Measurements from ENCODE around the gene MTMR4. TPM values are rescaled to one million over a fixed set of nuclear protein-coding genes. Genes with fewer than 3 reads are reported as not detected.

Gene MTMR4
- total RNA-seq, 1 donor = 44.9 TPM

DNA sequence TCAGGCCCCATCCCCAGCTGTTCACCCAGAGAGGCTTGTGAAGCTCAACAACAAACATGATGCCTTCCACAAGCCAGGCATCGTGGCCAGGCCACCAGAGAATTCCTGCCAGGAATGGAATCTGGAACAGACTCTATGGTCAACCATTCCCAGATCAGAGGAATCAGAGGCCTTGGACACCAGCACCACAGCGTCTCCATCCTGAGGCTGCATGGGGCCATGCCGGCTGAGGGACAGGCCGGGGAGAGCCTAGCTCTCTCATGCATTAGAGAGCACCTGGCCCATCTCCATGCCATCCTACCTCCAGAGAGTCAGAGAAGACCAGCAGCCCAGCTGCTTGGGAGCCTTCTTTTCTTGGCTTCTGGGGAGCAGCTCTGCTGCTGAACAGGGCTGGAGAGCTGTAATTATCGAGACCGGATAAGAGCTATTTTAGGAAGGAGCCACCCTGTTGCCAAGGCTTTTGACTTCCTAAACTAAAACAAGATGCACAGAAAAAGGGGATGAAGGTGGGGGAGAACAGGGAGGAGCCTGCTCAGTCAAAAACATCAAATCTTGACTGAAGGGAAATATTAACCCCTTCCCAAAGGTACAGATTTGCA, 24.5 kb upstream of the MTMR4 start:
- no peak overlapping the region for H3K4me3 ChIP-seq (ENCODE audit: low read depth, low read length)
- DNase-seq (ENCODE audit: low read depth) = no peak
- TF ChIP-seq, protein P1, sequence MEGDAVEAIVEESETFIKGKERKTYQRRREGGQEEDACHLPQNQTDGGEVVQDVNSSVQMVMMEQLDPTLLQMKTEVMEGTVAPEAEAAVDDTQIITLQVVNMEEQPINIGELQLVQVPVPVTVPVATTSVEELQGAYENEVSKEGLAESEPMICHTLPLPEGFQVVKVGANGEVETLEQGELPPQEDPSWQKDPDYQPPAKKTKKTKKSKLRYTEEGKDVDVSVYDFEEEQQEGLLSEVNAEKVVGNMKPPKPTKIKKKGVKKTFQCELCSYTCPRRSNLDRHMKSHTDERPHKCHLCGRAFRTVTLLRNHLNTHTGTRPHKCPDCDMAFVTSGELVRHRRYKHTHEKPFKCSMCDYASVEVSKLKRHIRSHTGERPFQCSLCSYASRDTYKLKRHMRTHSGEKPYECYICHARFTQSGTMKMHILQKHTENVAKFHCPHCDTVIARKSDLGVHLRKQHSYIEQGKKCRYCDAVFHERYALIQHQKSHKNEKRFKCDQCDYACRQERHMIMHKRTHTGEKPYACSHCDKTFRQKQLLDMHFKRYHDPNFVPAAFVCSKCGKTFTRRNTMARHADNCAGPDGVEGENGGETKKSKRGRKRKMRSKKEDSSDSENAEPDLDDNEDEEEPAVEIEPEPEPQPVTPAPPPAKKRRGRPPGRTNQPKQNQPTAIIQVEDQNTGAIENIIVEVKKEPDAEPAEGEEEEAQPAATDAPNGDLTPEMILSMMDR (IDR thresholded peaks at IDR 0.05; ENCODE audit: insufficient read depth, low read depth, low read length) = no peak

DNA sequence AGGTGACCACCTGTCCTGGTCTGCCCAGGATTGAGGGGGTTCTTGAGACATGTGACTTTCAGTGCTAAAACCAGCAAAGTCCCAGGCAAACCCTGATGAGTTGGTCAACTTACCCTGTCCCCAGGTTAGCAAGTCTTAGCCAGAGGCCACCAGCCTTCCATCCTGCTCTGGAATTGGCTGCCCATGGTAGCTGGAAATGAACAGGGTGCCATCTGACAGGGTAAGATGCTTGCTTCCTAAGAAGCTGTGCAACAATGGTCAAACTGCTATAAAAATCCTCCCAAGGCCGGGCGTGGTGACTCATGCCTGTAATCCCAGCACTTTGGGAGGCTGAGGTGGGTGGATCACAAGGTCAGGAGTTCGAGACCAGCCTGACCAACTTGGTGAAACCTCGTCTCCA, 22.8 kb upstream of the MTMR4 start:
- TF ChIP-seq, protein P1 (IDR thresholded peaks at IDR 0.05; ENCODE audit: insufficient read depth, low read depth, low read length) = no peak
- H3K4me3 ChIP-seq (ENCODE audit: low read depth, low read length) = no peak overlapping the region
- DNase-seq (ENCODE audit: low read depth) = no peak

DNA sequence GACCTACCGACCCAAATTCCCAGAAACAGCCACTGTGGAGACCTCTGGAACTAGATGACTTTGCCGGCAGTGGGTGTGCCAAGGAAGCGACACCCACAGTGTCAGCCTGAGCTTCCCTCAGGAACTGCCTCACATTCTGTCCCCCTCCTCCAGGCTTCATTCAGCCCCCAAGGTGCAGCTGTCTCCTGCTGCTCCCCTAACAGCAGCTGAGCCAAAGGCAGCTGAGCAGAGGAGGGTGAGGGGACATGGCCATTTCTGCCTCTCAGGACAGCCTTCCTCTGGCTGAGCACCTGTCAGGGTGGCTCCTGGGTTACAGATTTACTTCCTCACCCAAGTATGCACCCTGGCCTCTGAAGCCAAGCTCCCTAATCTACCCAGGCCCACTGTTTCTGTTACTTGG, 22.1 kb upstream of the MTMR4 start:
- TF ChIP-seq, protein P1 (IDR thresholded peaks at IDR 0.05; ENCODE audit: insufficient read depth, low read depth, low read length) = no peak
- no peak for DNase-seq (ENCODE audit: low read depth)
- H3K4me3 ChIP-seq (ENCODE audit: low read depth, low read length) = no peak overlapping the region

DNA sequence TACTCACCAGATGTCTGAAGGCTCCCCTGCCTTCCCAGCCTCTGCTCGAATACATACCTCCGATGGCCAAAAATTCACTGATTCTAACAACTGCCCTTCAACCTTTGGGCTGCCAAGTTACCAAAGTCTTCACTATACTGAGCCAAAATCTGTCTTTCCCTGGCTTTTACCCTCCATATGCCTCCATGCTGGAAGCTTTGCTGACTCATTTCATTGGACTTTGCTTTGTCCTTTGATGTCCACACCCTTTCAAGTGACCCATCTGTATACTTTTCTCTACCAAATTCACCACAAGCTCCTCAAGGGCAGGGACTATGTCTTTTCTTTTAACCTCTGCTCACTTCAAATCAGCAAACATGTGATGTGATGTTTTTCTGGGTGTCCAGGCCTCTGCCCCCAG, 21.0 kb upstream of the MTMR4 start:
- DNase-seq (ENCODE audit: low read depth) = no peak
- TF ChIP-seq, protein P1 (IDR thresholded peaks at IDR 0.05; ENCODE audit: insufficient read depth, low read depth, low read length) = no peak
- H3K4me3 ChIP-seq (ENCODE audit: low read depth, low read length) = no peak overlapping the region

DNA sequence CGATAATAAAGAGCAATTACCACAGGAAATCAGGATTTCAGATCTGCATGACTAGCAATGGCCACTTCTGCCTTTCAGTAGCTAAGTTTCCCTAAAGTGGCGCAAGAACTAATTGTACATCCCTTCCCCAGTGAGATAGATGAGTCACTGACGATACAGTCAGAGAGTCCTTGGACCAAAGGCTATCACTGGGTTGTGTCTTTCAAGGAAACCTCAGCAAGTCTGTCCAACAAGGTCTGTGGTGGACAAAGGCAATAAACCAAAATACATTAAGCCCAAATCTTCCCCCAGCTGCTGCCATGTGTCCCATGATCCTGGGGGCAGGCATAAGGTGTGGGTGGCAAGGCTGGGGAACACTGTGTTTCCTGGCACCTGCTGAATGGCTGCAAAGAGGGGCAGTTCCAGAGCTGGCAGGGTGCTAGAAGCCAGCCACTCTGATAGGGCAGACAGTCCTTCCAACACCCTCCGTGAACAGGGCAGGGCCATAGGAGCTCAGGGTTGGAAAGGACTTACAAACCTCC, 20.5 kb upstream of the MTMR4 start:
- no peak overlapping the region for H3K4me3 ChIP-seq (ENCODE audit: low read depth, low read length)
- DNase-seq (ENCODE audit: low read depth) = peak; percentile 66
- TF ChIP-seq, protein P1 (IDR thresholded peaks at IDR 0.05; ENCODE audit: insufficient read depth, low read depth, low read length) = no peak

DNA sequence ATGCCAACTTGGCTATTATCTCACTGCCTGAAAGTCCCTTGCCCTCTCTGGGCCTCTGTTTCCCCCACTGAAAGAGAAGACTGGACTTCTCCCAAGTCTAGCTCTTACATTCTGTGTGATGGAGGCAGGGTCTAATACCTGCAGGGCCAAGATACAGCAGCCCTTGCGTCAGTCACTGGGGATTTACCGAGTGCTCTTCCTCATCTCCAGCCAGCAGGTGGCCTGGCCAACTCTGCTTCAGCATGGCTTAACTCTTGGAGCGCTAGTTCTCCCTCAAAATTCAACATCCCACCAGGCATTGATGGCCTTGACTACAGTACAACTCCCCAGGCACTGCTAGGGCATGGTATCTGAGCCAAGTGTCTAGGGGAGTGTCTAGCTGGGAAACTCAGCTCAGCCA, 19.9 kb upstream of the MTMR4 start:
- TF ChIP-seq, protein P1 (IDR thresholded peaks at IDR 0.05; ENCODE audit: insufficient read depth, low read depth, low read length) = no peak
- DNase-seq (ENCODE audit: low read depth) = no peak
- no peak overlapping the region for H3K4me3 ChIP-seq (ENCODE audit: low read depth, low read length)
